LNCAP (cell line): Measurements from ENCODE around the gene DUSP10.

Experiments used
- CTCF ChIP-seq: fragments of 450-650 bp; IDR thresholded peaks from 2 replicates; pipeline ENCODE4 v1.5.1; 2017; ENCODE audit warnings: mild to moderate bottlenecking

DUSP10 gene

GRCh38 chr1:221781102-221781755 is 39.3 kb upstream of the DUSP10 start:
- TF ChIP-seq CTCF, result no peak

- TF ChIP-seq CTCF, result no peak
Measured at GRCh38 chr1:221780175-221780574, 38.3 kb upstream of the DUSP10 start.

- TF ChIP-seq CTCF, result no peak
Measured at GRCh38 chr1:221779771-221780170, 37.9 kb upstream of the DUSP10 start.

- TF ChIP-seq CTCF, result no peak
Measured at GRCh38 chr1:221778535-221779142, 36.8 kb upstream of the DUSP10 start.

GRCh38 chr1:221778125-221778524 is 36.2 kb upstream of the DUSP10 start:
- no peak for TF ChIP-seq CTCF

GRCh38 chr1:221777431-221778072 is 35.7 kb upstream of the DUSP10 start:
- TF ChIP-seq CTCF, result no peak

- no peak for TF ChIP-seq CTCF
Measured at GRCh38 chr1:221776495-221777301, 34.8 kb upstream of the DUSP10 start.
